ENCODE results near the gene SCAMP1.
"Not testable (repeated sequence)": the region's sequence is repeated elsewhere in the genome, so short reads cannot be mapped to it uniquely, and the experiment has no call there.

SCAMP1 gene

GRCh38 chr5:78420548-78420947 is 60.1 kb downstream of the SCAMP1 start:
- no peak for DNase-seq (ENCODE audit: low read depth in 2 of 2, low spot score in 1 of 2)

- DNase-seq (ENCODE audit: low read depth in 2 of 2, low spot score in 1 of 2), result no peak
These were observed 64.2 kb downstream of the SCAMP1 start for GRCh38 chr5:78424665-78425064.

GRCh38 chr5:78429332-78429980 is 69.0 kb downstream of the SCAMP1 start:
- DNase-seq (ENCODE audit: low read depth in 2 of 2, low spot score in 1 of 2), result no peak

GRCh38 chr5:78430866-78431265 is 70.4 kb downstream of the SCAMP1 start:
- no peak for DNase-seq (ENCODE audit: low read depth in 2 of 2, low spot score in 1 of 2)

- DNase-seq (ENCODE audit: low read depth in 2 of 2, low spot score in 1 of 2), result no peak
These were observed 73.6 kb downstream of the SCAMP1 start for GRCh38 chr5:78433972-78434371.

GRCh38 chr5:78447775-78448424 is 87.5 kb downstream of the SCAMP1 start:
- DNase-seq (ENCODE audit: low read depth in 2 of 2, low spot score in 1 of 2), result no peak

GRCh38 chr5:78449103-78449502 is 88.7 kb downstream of the SCAMP1 start:
- no peak for DNase-seq (ENCODE audit: low read depth in 2 of 2, low spot score in 1 of 2)

- not testable (repeated sequence) for DNase-seq (ENCODE audit: low read depth in 2 of 2, low spot score in 1 of 2)
These were observed 97.1 kb downstream of the SCAMP1 start for GRCh38 chr5:78457507-78457906.

GRCh38 chr5:78458843-78459242 is 98.4 kb downstream of the SCAMP1 start:
- no peak for DNase-seq (ENCODE audit: low read depth in 2 of 2, low spot score in 1 of 2)

- DNase-seq (ENCODE audit: low read depth in 2 of 2, low spot score in 1 of 2), result no peak
These were observed 106.7 kb downstream of the SCAMP1 start for GRCh38 chr5:78467140-78467539.

GRCh38 chr5:78467752-78468357 is 107.4 kb downstream of the SCAMP1 start:
- no peak for DNase-seq (ENCODE audit: low read depth in 2 of 2, low spot score in 1 of 2)

GRCh38 chr5:78471896-78472295 is 111.5 kb downstream of the SCAMP1 start:
- no peak for DNase-seq (ENCODE audit: low read depth in 2 of 2, low spot score in 1 of 2)

GRCh38 chr5:78472469-78473106 is 112.2 kb downstream of the SCAMP1 start:
- DNase-seq (ENCODE audit: low read depth in 2 of 2, low spot score in 1 of 2), result no peak

GRCh38 chr5:78473751-78474150 is 113.3 kb downstream of the SCAMP1 start:
- DNase-seq (ENCODE audit: low read depth in 2 of 2, low spot score in 1 of 2), result no peak

GRCh38 chr5:78475370-78475769 is 115.0 kb downstream of the SCAMP1 start:
- DNase-seq (ENCODE audit: low read depth in 2 of 2, low spot score in 1 of 2), result no peak

- no peak for DNase-seq (ENCODE audit: low read depth in 2 of 2, low spot score in 1 of 2)
These were observed 116.4 kb downstream of the SCAMP1 start for GRCh38 chr5:78476795-78477194.

- no peak for DNase-seq (ENCODE audit: low read depth in 2 of 2, low spot score in 1 of 2)
These were observed 122.5 kb downstream of the SCAMP1 start for GRCh38 chr5:78482948-78483347.

- DNase-seq (ENCODE audit: low read depth in 2 of 2, low spot score in 1 of 2), result no peak
These were observed 123.5 kb downstream of the SCAMP1 start for GRCh38 chr5:78483809-78484521.

- DNase-seq (ENCODE audit: low read depth in 2 of 2, low spot score in 1 of 2), result no peak
These were observed 125.8 kb downstream of the SCAMP1 start for GRCh38 chr5:78486218-78486617.

GRCh38 chr5:78487846-78488245 is 127.4 kb downstream of the SCAMP1 start:
- DNase-seq (ENCODE audit: low read depth in 2 of 2, low spot score in 1 of 2), result no peak

- DNase-seq (ENCODE audit: low read depth in 2 of 2, low spot score in 1 of 2), result no peak
These were observed 130.5 kb downstream of the SCAMP1 start for GRCh38 chr5:78490709-78491485.
